ENCODE results near the gene FAM120B.
"Not testable (repeated sequence)": the region's sequence is repeated elsewhere in the genome, so short reads cannot be mapped to it uniquely, and the experiment has no call there.

FAM120B gene

DNA sequence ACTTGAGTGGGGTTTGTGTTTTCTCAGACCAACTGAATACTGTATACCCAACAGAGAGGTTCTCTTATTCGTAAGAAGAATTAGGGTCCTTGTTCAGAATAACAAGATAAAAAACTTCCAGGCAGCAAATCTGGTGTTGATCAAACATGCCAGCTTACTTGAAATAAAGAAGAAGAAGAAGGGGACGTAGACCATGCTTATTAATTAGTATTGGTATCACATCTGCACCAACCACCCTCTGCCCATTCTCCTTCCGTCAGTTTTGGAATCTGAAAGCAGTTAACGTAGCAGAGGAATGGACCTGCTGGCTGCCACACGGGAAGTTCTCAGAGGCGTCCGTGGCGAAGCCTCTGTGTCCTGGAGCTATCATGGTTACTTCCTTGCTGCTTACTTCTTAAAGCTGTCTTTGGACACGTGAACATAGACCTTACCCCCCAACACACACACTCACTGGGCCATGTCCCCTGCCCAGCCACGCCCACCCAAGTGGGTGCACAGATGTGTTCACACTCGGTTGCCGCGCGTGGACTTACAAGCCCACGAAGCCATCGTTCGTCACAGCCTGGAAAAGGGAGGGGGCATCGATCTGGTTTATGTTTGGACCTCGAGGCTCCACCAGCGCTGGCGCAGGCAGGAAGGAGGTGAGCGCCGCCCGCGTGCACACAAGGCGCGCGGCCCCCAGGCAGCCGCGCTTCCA, 11.6 kb upstream of the FAM120B start:
- Histone ChIP-seq H3K27ac (peak overlapping the region in 2 of 21 experiments; percentile 15 to 32), H3K4me3 (peak overlapping the region; percentile 27 to 47 (median 39))

GRCh38 chr6:170295510-170296422, 10.8 kb upstream of the FAM120B start:
- H3K4me3 ChIP-seq, result peak overlapping the region; percentile 27 to 47 (median 39)
- H3K27ac ChIP-seq, result peak overlapping the region in 2 of 21 experiments; percentile 15 to 32

GRCh38 chr6:170296423-170296745, 10.2 kb upstream of the FAM120B start:
- peak overlapping the region in 1 of 21 experiments; percentile 17 for H3K27ac ChIP-seq
- peak overlapping the region in 5 of 7 experiments; percentile 35 to 47 (median 40) for H3K4me3 ChIP-seq

GRCh38 chr6:170296746-170297575, 9.6 kb upstream of the FAM120B start:
- Histone ChIP-seq H3K27ac (peak overlapping the region in 1 of 21 experiments; percentile 17), H3K4me3 (peak overlapping the region in 2 of 7 experiments; percentile 6 to 47)

- H3K4me3 ChIP-seq, result no peak overlapping the region
Observed at GRCh38 chr6:170297576-170298330, 8.8 kb upstream of the FAM120B start.

DNA sequence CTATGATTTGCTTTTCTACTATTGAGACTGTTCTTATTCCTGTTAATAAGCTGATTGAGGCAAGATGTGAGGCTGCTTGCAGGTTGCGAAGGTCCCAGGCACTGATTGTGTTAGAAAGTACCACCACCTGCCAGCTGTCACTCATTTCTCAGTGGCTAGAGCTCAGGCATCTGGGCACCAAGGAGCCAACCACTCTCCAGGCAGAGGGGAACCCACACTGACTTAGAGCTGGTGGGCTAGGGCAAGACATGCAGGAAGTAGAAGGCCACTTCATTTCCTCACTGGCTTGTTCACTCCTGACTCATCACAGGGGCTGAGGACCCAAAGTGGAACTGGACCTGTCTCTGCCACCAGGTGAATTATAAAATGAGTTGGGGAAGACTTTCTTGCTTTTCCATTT, 7.9 kb upstream of the FAM120B start:
- H3K27ac ChIP-seq, result no peak overlapping the region
- H3K4me3 ChIP-seq, result no peak overlapping the region

More at GRCh38 chr6:170297576-170298330, 8.8 kb upstream of the FAM120B start:
- no peak overlapping the region for H3K27ac ChIP-seq

GRCh38 chr6:170301184-170301583, 5.4 kb upstream of the FAM120B start:
- Histone ChIP-seq H3K4me3 (no peak overlapping the region), H3K27ac (no peak overlapping the region)

DNA sequence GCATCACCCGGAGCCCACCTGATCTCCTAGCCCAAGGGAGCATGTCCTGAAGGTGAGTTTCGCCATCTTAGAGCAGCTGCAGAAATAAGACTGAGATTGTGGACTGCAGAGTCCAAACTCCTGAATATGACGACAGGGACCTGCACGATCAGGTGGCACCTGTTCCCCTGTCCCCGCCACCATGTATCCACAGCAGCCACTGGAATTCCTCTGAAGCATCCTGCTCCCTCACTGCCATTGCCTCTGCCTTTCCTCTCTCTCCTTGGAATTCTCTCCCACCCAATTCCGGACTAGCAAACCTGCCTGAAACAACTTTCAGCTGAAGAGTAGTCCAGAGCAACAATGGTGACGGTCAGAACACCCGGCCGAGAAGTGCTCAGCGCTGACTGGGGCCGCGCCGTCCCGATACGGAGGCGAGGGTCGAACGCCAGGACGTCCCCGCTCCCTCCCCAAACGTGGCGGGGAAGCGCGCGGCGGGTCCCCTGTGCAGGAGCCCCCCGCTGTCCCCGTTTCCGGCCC, 694 bp upstream of the FAM120B start:
- H3K27ac ChIP-seq, result peak overlapping the region in 19 of 21 experiments; percentile 42 to 99 (median 95)
- H3K4me3 ChIP-seq, result peak overlapping the region; percentile 85 to 98 (median 92)

- Histone ChIP-seq H3K4me3 (peak overlapping the region; percentile 85 to 98 (median 92)), H3K27ac (peak overlapping the region; percentile 86 to 99 (median 96))
Observed at GRCh38 chr6:170307080-170307545, 555 bp downstream of the FAM120B start.

GRCh38 chr6:170308761-170309160, 2.2 kb downstream of the FAM120B start:
- peak overlapping the region in 1 of 21 experiments; percentile 14 for H3K27ac ChIP-seq
- H3K4me3 ChIP-seq, result no peak overlapping the region

DNA sequence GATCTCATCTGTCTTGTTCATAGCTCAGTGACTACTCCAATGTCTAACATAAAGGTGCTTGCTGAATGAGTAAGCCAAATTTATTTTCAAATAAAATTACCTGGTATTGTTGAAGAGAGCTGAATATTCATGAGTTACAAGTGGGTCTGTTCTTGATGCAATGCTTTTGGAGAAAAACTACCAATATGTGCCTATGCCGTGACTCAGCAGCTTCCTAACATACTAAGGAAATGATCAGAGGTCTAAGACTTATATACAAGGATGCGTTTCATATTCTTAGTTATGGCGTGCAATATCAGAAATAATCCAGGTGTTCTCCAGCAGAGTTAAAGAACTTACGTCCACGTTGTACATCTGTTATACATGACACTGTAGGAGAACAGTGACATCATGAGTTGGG, 5.1 kb downstream of the FAM120B start:
- Histone ChIP-seq H3K27ac (no peak overlapping the region), H3K4me3 (no peak overlapping the region)

GRCh38 chr6:170312876-170313275, 6.3 kb downstream of the FAM120B start:
- H3K4me3 ChIP-seq, result no peak overlapping the region
- H3K27ac ChIP-seq, result no peak overlapping the region

- no peak overlapping the region for H3K27ac ChIP-seq
- H3K4me3 ChIP-seq, result no peak overlapping the region
Observed at GRCh38 chr6:170313716-170314295, 7.2 kb downstream of the FAM120B start.

- Histone ChIP-seq H3K27ac (no peak overlapping the region), H3K4me3 (no peak overlapping the region)
Observed at GRCh38 chr6:170314983-170315382, 8.4 kb downstream of the FAM120B start.

GRCh38 chr6:170316071-170316470, 9.5 kb downstream of the FAM120B start:
- Histone ChIP-seq H3K27ac (no peak overlapping the region), H3K4me3 (no peak overlapping the region)

GRCh38 chr6:170317076-170317475, 10.5 kb downstream of the FAM120B start:
- no peak overlapping the region for H3K4me3 ChIP-seq
- H3K27ac ChIP-seq, result no peak overlapping the region

DNA sequence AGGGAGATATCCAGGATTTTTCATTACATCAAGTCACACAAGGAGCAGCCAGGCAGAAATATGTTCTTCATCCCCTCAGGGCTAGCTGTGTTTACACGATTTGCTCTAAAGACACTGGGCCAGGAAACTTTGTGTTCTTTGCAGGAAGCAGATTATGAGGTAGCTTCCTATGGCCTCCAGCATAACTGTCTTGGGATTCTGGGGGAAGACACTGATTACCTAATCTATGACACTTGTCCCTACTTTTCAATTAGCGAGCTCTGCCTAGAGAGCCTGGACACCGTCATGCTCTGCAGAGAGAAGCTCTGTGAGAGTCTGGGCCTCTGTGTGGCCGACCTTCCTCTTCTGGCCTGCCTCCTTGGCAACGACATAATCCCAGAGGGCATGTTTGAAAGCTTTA, 11.2 kb downstream of the FAM120B start:
- no peak overlapping the region for H3K27ac ChIP-seq
- no peak overlapping the region for H3K4me3 ChIP-seq

GRCh38 chr6:170329321-170329720, 22.8 kb downstream of the FAM120B start:
- Histone ChIP-seq H3K4me3 (no peak overlapping the region), H3K27ac (no peak overlapping the region)

- not testable (repeated sequence) for H3K27ac ChIP-seq, H3K4me3 ChIP-seq
Observed at GRCh38 chr6:170335199-170335598, 28.6 kb downstream of the FAM120B start.
